Ectodermal cell (in vitro differentiated cells): ENCODE results near the gene GPLD1.

Source experiments
- H3K27ac ChIP-seq: 2 replicates; pipeline ENCODE4 v1.7.0; 2013; ENCODE audit warnings: mild to moderate bottlenecking, low read depth, low read length; ENCODE audit not compliant: insufficient read depth, poor library complexity, severe bottlenecking
- H3K27me3 ChIP-seq: 2 replicates; pipeline ENCODE4 v1.7.0; 2013; ENCODE audit warnings: mild to moderate bottlenecking, low read length; ENCODE audit not compliant: insufficient read depth, control insufficient read depth, poor library complexity, severe bottlenecking
- H3K36me3 ChIP-seq: one replicate; pipeline ENCODE4 v1.7.0; 2013; ENCODE audit warnings: low read length; ENCODE audit not compliant: control insufficient read depth, insufficient read depth
- H3K4me1 ChIP-seq: one replicate; pipeline ENCODE4 v1.7.0; 2013; ENCODE audit warnings: low read length; ENCODE audit not compliant: control insufficient read depth, insufficient read depth
- H3K4me3 ChIP-seq: 2 replicates; pipeline ENCODE4 v1.7.0; 2013; ENCODE audit warnings: low read depth, low read length, control low read depth; ENCODE audit not compliant: insufficient read depth
- H3K9me3 ChIP-seq: 2 replicates; pipeline ENCODE4 v1.7.0; 2013; ENCODE audit warnings: mild to moderate bottlenecking, low read length, moderate library complexity; ENCODE audit not compliant: control insufficient read depth
- WGBS, 2 experiments: methylation state at CpG; one replicate each; pipeline ENCODE4 v1.1.7; 2013; ENCODE audit warnings: missing lambda C conversion rate in 2 of 2; 5-methylcytosine and 5-hydroxymethylcytosine counted together

GPLD1 gene

GRCh38 chr6:24484657-24485323 lies 4.6 kb downstream of the GPLD1 start:
- no peaks in the 10 kb centered on the region for H3K27me3 ChIP-seq
- H3K36me3 ChIP-seq = no peaks in the 10 kb centered on the region
- no peak overlapping the region for H3K4me3 ChIP-seq
- H3K27ac ChIP-seq = no peak overlapping the region
- no peaks in the 10 kb centered on the region for H3K9me3 ChIP-seq
- 89 to 94% methylated on average over 4 to 7 of the region's 7 CpGs for WGBS, 2 experiments
- no peaks in the 10 kb centered on the region for H3K4me1 ChIP-seq

- no peaks in the 10 kb centered on the region for H3K9me3 ChIP-seq
- no peak overlapping the region for H3K4me3 ChIP-seq
- 90 to 94% methylated on average over 5 of the region's 5 CpGs for WGBS, 2 experiments
- no peaks in the 10 kb centered on the region for H3K4me1 ChIP-seq
- no peaks in the 10 kb centered on the region for H3K36me3 ChIP-seq
- no peak overlapping the region for H3K27ac ChIP-seq
- H3K27me3 ChIP-seq = no peaks in the 10 kb centered on the region
These were observed 7.9 kb downstream of the GPLD1 start for GRCh38 chr6:24481449-24481848.

GRCh38 chr6:24480705-24481104 lies 8.7 kb downstream of the GPLD1 start:
- Histone ChIP-seq H3K27me3 (no peaks in the 10 kb centered on the region), H3K9me3 (no peaks in the 10 kb centered on the region), H3K4me3 (no peak overlapping the region), H3K36me3 (no peaks in the 10 kb centered on the region), H3K27ac (no peak overlapping the region), H3K4me1 (no peaks in the 10 kb centered on the region)
- WGBS, 2 experiments = 90% methylated on average over 9 of the region's 9 CpGs

GRCh38 chr6:24478903-24479302 lies 10.5 kb downstream of the GPLD1 start:
- 94% methylated on average over 4 of the region's 4 CpGs for WGBS, 2 experiments
- H3K4me1 ChIP-seq = no peaks in the 10 kb centered on the region

GRCh38 chr6:24477070-24477469 lies 12.3 kb downstream of the GPLD1 start:
- Histone ChIP-seq H3K36me3 (no peaks in the 10 kb centered on the region), H3K4me1 (no peaks in the 10 kb centered on the region), H3K4me3 (no peak overlapping the region), H3K9me3 (no peaks in the 10 kb centered on the region), H3K27me3 (no peaks in the 10 kb centered on the region), H3K27ac (no peak overlapping the region)
- WGBS, 2 experiments = 100% methylated on average over 1 of the region's 1 CpG; no CpG with 5 or more reads in 1 of the 2 experiments

More at GRCh38 chr6:24478903-24479302, 10.5 kb downstream of the GPLD1 start:
- Histone ChIP-seq H3K36me3 (no peaks in the 10 kb centered on the region), H3K27me3 (no peaks in the 10 kb centered on the region), H3K4me3 (no peak overlapping the region), H3K27ac (no peak overlapping the region), H3K9me3 (no peaks in the 10 kb centered on the region)

GRCh38 chr6:24476631-24477030 lies 12.7 kb downstream of the GPLD1 start:
- 92 to 97% methylated on average over 6 of the region's 6 CpGs for WGBS, 2 experiments
- Histone ChIP-seq H3K4me3 (no peak overlapping the region), H3K9me3 (no peaks in the 10 kb centered on the region), H3K36me3 (no peaks in the 10 kb centered on the region), H3K27ac (no peak overlapping the region), H3K27me3 (no peaks in the 10 kb centered on the region), H3K4me1 (no peaks in the 10 kb centered on the region)

GRCh38 chr6:24472181-24472580 lies 17.2 kb downstream of the GPLD1 start:
- Histone ChIP-seq H3K9me3 (no peaks in the 10 kb centered on the region), H3K4me1 (no peaks in the 10 kb centered on the region), H3K27ac (no peak overlapping the region), H3K27me3 (no peaks in the 10 kb centered on the region), H3K36me3 (no peaks in the 10 kb centered on the region), H3K4me3 (no peak overlapping the region)

- Histone ChIP-seq H3K27me3 (no peaks in the 10 kb centered on the region), H3K27ac (no peak overlapping the region), H3K4me1 (no peaks in the 10 kb centered on the region), H3K4me3 (no peak overlapping the region), H3K9me3 (no peaks in the 10 kb centered on the region), H3K36me3 (no peaks in the 10 kb centered on the region)
- WGBS, 2 experiments = 88 to 93% methylated on average over 6 of the region's 7 CpGs
These were observed 19.6 kb downstream of the GPLD1 start for GRCh38 chr6:24469811-24470210.

GRCh38 chr6:24464253-24465038 lies 24.9 kb downstream of the GPLD1 start:
- WGBS, 2 experiments = 90 to 91% methylated on average over 9 to 11 of the region's 11 CpGs
- no peaks in the 10 kb centered on the region for H3K36me3 ChIP-seq
- no peaks in the 10 kb centered on the region for H3K9me3 ChIP-seq
- no peaks in the 10 kb centered on the region for H3K4me1 ChIP-seq
- H3K4me3 ChIP-seq = no peak overlapping the region
- H3K27me3 ChIP-seq = no peaks in the 10 kb centered on the region
- H3K27ac ChIP-seq = no peak overlapping the region

- Histone ChIP-seq H3K4me3 (no peak overlapping the region), H3K9me3 (no peaks in the 10 kb centered on the region), H3K36me3 (no peaks in the 10 kb centered on the region), H3K4me1 (no peaks in the 10 kb centered on the region), H3K27ac (no peak overlapping the region), H3K27me3 (no peaks in the 10 kb centered on the region)
- 94 to 98% methylated on average over 4 of the region's 4 CpGs for WGBS, 2 experiments
These were observed 28.4 kb downstream of the GPLD1 start for GRCh38 chr6:24460966-24461365.
